ENCODE measurements around the gene P3R3URF.
"Not testable (repeated sequence)": the region's sequence is repeated elsewhere in the genome, so short reads cannot be mapped to it uniquely, and the experiment has no call there.

The P3R3URF gene

GRCh38 chr1:46223472-46223943, 47.2 kb upstream of the P3R3URF start (continued):
- peak; percentile 93 for TF ChIP-seq CTCF (tag by site-specific recombination; IDR thresholded peaks at IDR 0.05)
- TF ChIP-seq ZNF18 (tag by site-specific recombination; IDR thresholded peaks at IDR 0.05): no peak
- no peak for TF ChIP-seq ZNF704 (tag by site-specific recombination; IDR thresholded peaks at IDR 0.05)
- peak; percentile 97 for TF ChIP-seq ZNF2 (tag by site-specific recombination; IDR thresholded peaks at IDR 0.05)
- no peak for TF ChIP-seq ZNF48 (tag by site-specific recombination; IDR thresholded peaks at IDR 0.05)
- TF ChIP-seq ZNF223 (tag by site-specific recombination; IDR thresholded peaks at IDR 0.05): no peak
- TF ChIP-seq PRDM10 (tag by site-specific recombination; IDR thresholded peaks at IDR 0.05): 0 out of 2 replicates have a peak, but pooled peaks have one; percentile 11
- peak; percentile 69 for TF ChIP-seq ZBTB8A (tag by site-specific recombination; IDR thresholded peaks at IDR 0.05)
- no peak for TF ChIP-seq ZFP41 (tag by site-specific recombination; IDR thresholded peaks at IDR 0.05; ENCODE audit: borderline replicate concordance)

- not testable (repeated sequence) for H3K27ac ChIP-seq (ENCODE audit: extremely low read depth, low read depth, low read length); H3K36me3 ChIP-seq (ENCODE audit: control insufficient read depth in 2 of 2, insufficient read depth in 1 of 2, low read length in 2 of 2); H3K4me1 ChIP-seq (ENCODE audit: control insufficient read depth, insufficient read depth, low read length); H3K4me3 ChIP-seq (ENCODE audit: low read depth, low read length); H3K9me3 ChIP-seq (ENCODE audit: control insufficient read depth, insufficient read depth, low read depth, low read length)
- ChIA-PET CTCF (interaction anchor here (0.6 to 6.2 kb wide), 38 partner anchors 9 to 884 kb away, joined by 3 to 71 read pairs (median 6); partner anchors contain the start of genes LURAP1, NSUN4, P3R3URF and POMGNT1), POLR2A (interaction anchor here (0.5 to 1.3 kb wide), 7 partner anchors 9 to 540 kb away, joined by 3 to 7 read pairs (median 3); partner anchors contain the start of genes PIK3R3 and RAD54L)
- peak; percentile 34; the same call in 1 of the 2 replicates for TF ChIP-seq ZNF121 (tag by site-specific recombination; IDR thresholded peaks at IDR 0.05)
These were observed 46.8 kb upstream of the P3R3URF start for GRCh38 chr1:46223055-46223454.

- TF ChIP-seq ZBTB20 (tag by site-specific recombination; IDR thresholded peaks at IDR 0.05) (0 out of 2 replicates have a peak, but pooled peaks have one; percentile 41), SETDB1 (IDR thresholded peaks at IDR 0.05; ENCODE audit: insufficient read length, low read length) (no peak)
- CTCF ChIA-PET: interaction anchor here (0.7 to 6.2 kb wide), 6 partner anchors 11 to 186 kb away, joined by 3 to 70 read pairs (median 7); partner anchors contain the start of gene LURAP1
- H3K27ac ChIP-seq (ENCODE audit: extremely low read depth, low read depth, low read length): no peak overlapping the region
- POLR2A ChIA-PET: interaction anchor here (0.8 kb wide), 1 partner anchor 38 kb away, joined by 4 read pairs; no protein-coding TSS in a partner anchor
- peaks cover 0 to 6% of the 10 kb centered on the region in 2 experiments; a peak in 1 of 3 replicates for H3K36me3 ChIP-seq (ENCODE audit: control insufficient read depth in 2 of 2, insufficient read depth in 1 of 2, low read length in 2 of 2)
- no peaks in the 10 kb centered on the region for H3K4me1 ChIP-seq (ENCODE audit: control insufficient read depth, insufficient read depth, low read length)
- no peaks in the 10 kb centered on the region for H3K9me3 ChIP-seq (ENCODE audit: control insufficient read depth, insufficient read depth, low read depth, low read length)
- no peak overlapping the region for H3K4me3 ChIP-seq (ENCODE audit: low read depth, low read length)
These were observed 45.5 kb upstream of the P3R3URF start for GRCh38 chr1:46221749-46222148.
